Lower leg skin (tissue), 3 donors: ENCODE data around the gene IL4I1.

Experiments used
- POLR2A ChIP-seq, 2 donors: fragments of 450-650 bp; IDR thresholded peaks; one replicate each; pipeline ENCODE4 v1.6.1; 2016 to 2017; ENCODE audit warnings: antibody characterized with exemption in 2 of 2, mild to moderate bottlenecking in 1 of 2, moderate library complexity in 1 of 2
- TF ChIP-seq, protein P1 (sequence below), 3 donors: fragments of 450-650 bp; IDR thresholded peaks; one replicate each; pipeline ENCODE4 v1.5.1; 2016; ENCODE audit warnings: antibody characterized with exemption in 3 of 3, mild to moderate bottlenecking in 3 of 3, moderate library complexity in 2 of 3

DNA sequence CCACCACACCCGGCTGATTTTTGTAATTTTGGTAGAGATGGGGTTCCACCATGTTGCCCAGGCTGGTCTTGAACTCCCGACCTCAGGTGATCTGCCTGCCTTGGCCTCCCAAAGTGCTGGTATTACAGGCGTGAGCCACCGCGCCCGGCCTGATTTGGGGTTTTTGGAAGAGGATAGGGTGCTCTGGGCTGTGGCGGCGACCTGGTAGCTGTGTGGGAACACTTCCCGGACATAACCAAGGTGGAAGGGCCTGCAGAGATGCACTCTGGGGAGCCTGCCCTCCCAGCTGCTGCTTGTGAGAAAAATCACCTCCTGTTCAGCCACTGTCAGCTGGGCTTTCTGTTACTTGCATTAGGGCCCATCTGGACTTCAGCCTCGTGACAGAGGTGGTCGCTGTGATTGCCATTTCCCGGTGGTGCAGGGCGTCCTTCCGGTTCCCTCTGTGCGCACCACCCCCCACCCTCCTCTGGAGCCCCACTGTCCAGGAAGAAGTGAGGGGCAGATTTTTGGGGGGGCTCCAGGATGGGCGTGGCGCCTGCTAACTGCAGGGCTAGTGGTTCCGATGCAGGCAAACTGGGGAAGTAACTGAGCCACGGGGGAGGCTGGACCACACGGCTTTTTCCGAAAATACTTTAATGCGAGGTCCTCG, 7.5 kb downstream of the IL4I1 start:
- TF ChIP-seq, protein P1, sequence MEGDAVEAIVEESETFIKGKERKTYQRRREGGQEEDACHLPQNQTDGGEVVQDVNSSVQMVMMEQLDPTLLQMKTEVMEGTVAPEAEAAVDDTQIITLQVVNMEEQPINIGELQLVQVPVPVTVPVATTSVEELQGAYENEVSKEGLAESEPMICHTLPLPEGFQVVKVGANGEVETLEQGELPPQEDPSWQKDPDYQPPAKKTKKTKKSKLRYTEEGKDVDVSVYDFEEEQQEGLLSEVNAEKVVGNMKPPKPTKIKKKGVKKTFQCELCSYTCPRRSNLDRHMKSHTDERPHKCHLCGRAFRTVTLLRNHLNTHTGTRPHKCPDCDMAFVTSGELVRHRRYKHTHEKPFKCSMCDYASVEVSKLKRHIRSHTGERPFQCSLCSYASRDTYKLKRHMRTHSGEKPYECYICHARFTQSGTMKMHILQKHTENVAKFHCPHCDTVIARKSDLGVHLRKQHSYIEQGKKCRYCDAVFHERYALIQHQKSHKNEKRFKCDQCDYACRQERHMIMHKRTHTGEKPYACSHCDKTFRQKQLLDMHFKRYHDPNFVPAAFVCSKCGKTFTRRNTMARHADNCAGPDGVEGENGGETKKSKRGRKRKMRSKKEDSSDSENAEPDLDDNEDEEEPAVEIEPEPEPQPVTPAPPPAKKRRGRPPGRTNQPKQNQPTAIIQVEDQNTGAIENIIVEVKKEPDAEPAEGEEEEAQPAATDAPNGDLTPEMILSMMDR (IDR thresholded peaks at IDR 0.05) = no peak
- no peak for TF ChIP-seq POLR2A (IDR thresholded peaks at IDR 0.05)
